A549 (cell line): ENCODE measurements around the gene SYNE3. TPM values are rescaled to one million over a fixed set of nuclear protein-coding genes. Genes with fewer than 3 reads are reported as not detected.

Source experiments
- ATAC-seq, 2 experiments: fragments of 200-7000 bp in 1 of 2; fragments of >200 bp in 1 of 2; cut with Nextera tagmentation in 1 of 2; cut with Tn5 transposase in 1 of 2; 3 replicates each; pipeline versions ENCODE4 v1.8.0 to v1.9.1; 2018 to 2020; ENCODE audit warnings: mild to moderate bottlenecking in 1 of 2, moderate library complexity in 1 of 2
- CTCF ChIA-PET: fragments of 300-600 bp; sonication (Branson Sonifier 250); formaldehyde crosslinking; extraction: SDS; loops from one replicate; lab custom pipeline; 2021; ENCODE audit warnings: antibody characterized with exemption, inconsistent platforms; lab: Yijun Ruan, JAX
- POLR2A ChIA-PET: fragments of 350-600 bp; formaldehyde crosslinking; extraction: SDS; loops from one replicate; lab custom pipeline; 2021; ENCODE audit warnings: antibody characterized with exemption, inconsistent platforms; lab: Yijun Ruan, JAX
- DNase-seq, 2 experiments: peaks; one replicate each; pipeline versions ENCODE4 v3.0.0 to v3.0.0-alpha.2; 2011 to 2016; ENCODE audit warnings: low read depth in 1 of 2, low spot score in 1 of 2
- FAIRE-seq: peaks from 2 replicates; lab custom pipeline; 2011; peaks lifted over from hg19 to GRCh38; lab: Jason Lieb, UNC
- H3K27ac ChIP-seq, 2 experiments: fragments of >200 bp; sonication (Bioruptor Twin); formaldehyde crosslinking; 3 replicates each; pipeline ENCODE4 v1.5.1; 2016 to 2017
- H3K4me1 ChIP-seq: fragments of >200 bp; sonication (Bioruptor Twin); formaldehyde crosslinking; 3 replicates; pipeline ENCODE4 v1.6.1; 2016
- H3K4me2 ChIP-seq: fragments of >200 bp; sonication (Bioruptor Twin); formaldehyde crosslinking; 3 replicates; pipeline ENCODE4 v1.6.1; 2016
- H3K4me3 ChIP-seq: fragments of >200 bp; sonication (Bioruptor Twin); formaldehyde crosslinking; 3 replicates; pipeline ENCODE4 v1.5.1; 2016
- H3K9me3 ChIP-seq: fragments of >200 bp; sonication (Bioruptor Twin); formaldehyde crosslinking; 3 replicates; pipeline ENCODE4 v1.6.1; 2016
- BHLHE40 ChIP-seq: IDR thresholded peaks from 2 replicates; pipeline ENCODE4 v1.6.1; 2012; ENCODE audit warnings: low read depth, low read length, inconsistent platforms
- HOXB13 ChIP-seq: fragments of 250-450 bp; sonication (Bioruptor Pico); IDR thresholded peaks from 2 replicates; pipeline ENCODE4 v1.5.0; 2020; ENCODE audit warnings: low read depth, mild to moderate bottlenecking, moderate library complexity
- JUN ChIP-seq, 2 experiments: fragments of >200 bp; sonication (Bioruptor Twin); formaldehyde crosslinking; IDR thresholded peaks; 2 replicates in 1 of 2; 3 replicates in 1 of 2; pipeline ENCODE4 v1.6.1; 2016 to 2017
- POLR2A ChIP-seq: IDR thresholded peaks from 2 replicates; pipeline ENCODE4 v1.6.1; 2012; ENCODE audit warnings: mild to moderate bottlenecking, low read length
- RCOR1 ChIP-seq: fragments of 150-350 bp; IDR thresholded peaks from 2 replicates; pipeline ENCODE4 v1.6.1; 2014; ENCODE audit warnings: antibody characterized with exemption, low read length, low read depth
- RFX5 ChIP-seq: fragments of 450-650 bp; IDR thresholded peaks from 2 replicates; pipeline ENCODE4 v1.7.1; 2014; ENCODE audit warnings: antibody characterized with exemption, mild to moderate bottlenecking, moderate library complexity
- WGBS: methylation state at CpG from one replicate; pipeline ENCODE4 v1.1.6; 2017; ENCODE audit errors: missing lambda C conversion rate; 5-methylcytosine and 5-hydroxymethylcytosine counted together
- polyA plus RNA-seq, 4 experiments: library from polyadenylated mRNA; depleted of rRNA in 3 of 4; stranded (reverse); fragments of >200 nt; fragmentation: RNase III in 1 of 4; extraction: RNeasy Plus Mini Kit Qiagen cat#74134 plus additional on column Dnase treatment in 1 of 4; gene quantifications; 2 replicates in 3 of 4; 3 replicates in 1 of 4; pipeline ENCODE4 v1.2.3, GENCODE V29; 2011 to 2017
- TF ChIP-seq, protein P1 (sequence below): IDR thresholded peaks from 2 replicates; pipeline ENCODE4 v1.6.1; 2012; ENCODE audit warnings: low read depth, borderline replicate concordance
- TF ChIP-seq, protein P2 (sequence below): IDR thresholded peaks from 2 replicates; pipeline ENCODE4 v1.6.1; 2012
- TF ChIP-seq, protein P3 (sequence below): fragments of 450-650 bp; IDR thresholded peaks from 2 replicates; pipeline ENCODE4 v1.6.1; 2014; ENCODE audit warnings: antibody characterized with exemption
- TF ChIP-seq, protein P4 (sequence below): fragments of >200 bp; sonication (Bioruptor Twin); formaldehyde crosslinking; IDR thresholded peaks from 3 replicates; pipeline ENCODE4 v1.6.1; 2016

The SYNE3 gene
- polyA plus RNA-seq, 2 of the 4 experiments (the other 2 are of a cell fraction), result 0.05 to 0.08 TPM

DNA sequence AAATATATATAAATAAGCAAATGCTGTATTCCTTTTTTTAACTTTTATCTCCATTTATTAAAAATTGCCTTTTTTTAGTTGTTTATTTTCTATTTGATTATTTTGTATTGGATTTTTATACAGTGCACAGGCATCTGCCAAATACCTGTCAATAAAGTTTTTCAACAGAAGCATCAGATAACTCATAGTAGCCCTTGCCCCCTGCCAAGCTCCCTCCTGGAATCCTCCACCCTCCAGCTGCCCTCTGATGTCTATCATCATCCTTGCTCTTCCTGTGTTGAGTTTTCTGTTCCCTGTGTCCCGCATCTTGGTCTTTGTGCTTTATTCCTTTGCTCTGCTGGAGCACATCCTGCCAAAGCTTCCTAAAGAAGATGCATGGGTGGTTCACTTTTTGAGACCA lies 35.0 kb upstream of the SYNE3 start:
- ATAC-seq (no peak), FAIRE-seq (no peak), DNase-seq (no peak)
- POLR2A ChIA-PET, result no interaction called here
- no peaks in the 10 kb centered on the region for H3K9me3 ChIP-seq
- CTCF ChIA-PET, result interaction anchor here (1.0 to 6.7 kb wide), 3 partner anchors 10 to 443 kb away, joined by 3 to 47 read pairs (median 4); no protein-coding TSS in a partner anchor
- no peak overlapping the region for H3K4me2 ChIP-seq
- no peak overlapping the region for H3K4me3 ChIP-seq
- H3K4me1 ChIP-seq, result peaks cover 9% of the 10 kb centered on the region; the same call in 1 of the 3 replicates
- TF ChIP-seq JUN (IDR thresholded peaks at IDR 0.05) (no peak), HOXB13 (CRISPR knock-in tag) (no peak), RFX5 (no peak), BHLHE40 (no peak)
- 100% methylated on average over 1 of the region's 1 CpG for WGBS
- H3K27ac ChIP-seq, result no peak overlapping the region

DNA sequence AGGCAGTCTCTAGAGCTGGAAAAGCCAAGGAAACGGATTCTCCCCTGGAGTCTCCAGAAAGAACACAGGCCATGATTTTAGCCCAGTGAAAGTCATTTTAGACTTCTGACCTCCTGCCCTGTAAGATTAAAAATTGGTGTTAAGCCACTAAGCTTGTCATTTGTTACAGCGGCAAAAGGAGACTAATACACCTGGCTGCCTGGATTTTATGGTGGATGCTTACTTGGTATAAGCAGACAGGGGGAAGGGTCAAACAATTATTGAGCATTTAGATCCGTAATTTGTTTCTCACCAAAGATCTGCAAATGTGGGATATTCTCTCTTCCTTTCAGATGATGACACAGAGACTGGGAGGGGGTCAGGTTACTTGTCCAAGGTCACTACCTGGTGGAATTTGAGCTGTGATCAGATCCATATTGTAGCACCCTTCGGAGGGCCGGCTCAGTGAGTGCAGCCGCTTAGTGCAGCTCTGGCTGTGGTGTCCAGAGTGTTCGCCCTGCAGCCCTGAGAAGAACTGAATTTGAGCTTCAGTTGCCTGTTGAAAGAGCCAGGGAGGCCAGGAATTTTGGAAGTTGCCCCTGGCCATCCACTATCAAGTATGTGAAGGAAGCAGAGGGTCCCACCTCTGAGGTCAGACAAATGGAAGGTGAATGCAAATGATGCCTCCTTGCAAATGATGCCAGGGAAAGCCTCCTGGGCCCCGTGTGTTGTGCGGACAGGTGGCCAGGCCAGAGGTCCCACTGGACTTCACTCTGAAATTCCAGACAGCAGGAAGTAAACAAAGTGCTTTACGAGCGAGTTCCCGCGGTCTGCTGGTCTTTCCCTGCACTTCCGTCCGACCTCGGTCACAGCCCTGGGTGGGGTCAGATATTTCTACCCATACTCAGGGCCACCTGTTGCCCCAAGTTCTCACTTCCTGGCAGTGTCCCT lies 33.5 kb upstream of the SYNE3 start:
- ATAC-seq (no peak), FAIRE-seq (no peak), DNase-seq (no peak)
- H3K9me3 ChIP-seq, result 0 out of 3 replicates have a peak, but pooled peaks cover 2% of the 10 kb centered on the region
- no peak overlapping the region for H3K27ac ChIP-seq
- WGBS, result 85% methylated on average over 16 of the region's 16 CpGs
- POLR2A ChIA-PET, result no interaction called here
- H3K4me3 ChIP-seq, result no peak overlapping the region
- CTCF ChIA-PET, result interaction anchor here (0.8 to 6.7 kb wide), 3 partner anchors 11 to 448 kb away, joined by 3 to 47 read pairs (median 4); no protein-coding TSS in a partner anchor
- H3K4me2 ChIP-seq, result no peak overlapping the region
- peaks cover 16% of the 10 kb centered on the region; the same call in 2 of the 3 replicates for H3K4me1 ChIP-seq
- TF ChIP-seq, protein P1, sequence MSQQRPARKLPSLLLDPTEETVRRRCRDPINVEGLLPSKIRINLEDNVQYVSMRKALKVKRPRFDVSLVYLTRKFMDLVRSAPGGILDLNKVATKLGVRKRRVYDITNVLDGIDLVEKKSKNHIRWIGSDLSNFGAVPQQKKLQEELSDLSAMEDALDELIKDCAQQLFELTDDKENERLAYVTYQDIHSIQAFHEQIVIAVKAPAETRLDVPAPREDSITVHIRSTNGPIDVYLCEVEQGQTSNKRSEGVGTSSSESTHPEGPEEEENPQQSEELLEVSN, result no peak
- TF ChIP-seq, all 56 proteins: peak for 0

- no peak overlapping the region for H3K4me2 ChIP-seq
These were observed 32.0 kb upstream of the SYNE3 start for GRCh38 chr14:95548328-95548929.

More at GRCh38 chr14:95548328-95548929, 32.0 kb upstream of the SYNE3 start:
- ChIA-PET CTCF (interaction anchor here (1.1 to 6.7 kb wide), 4 partner anchors 12 to 553 kb away, joined by 3 to 47 read pairs (median 4); no protein-coding TSS in a partner anchor), POLR2A (no interaction called here)
- WGBS, result 91% methylated on average over 9 of the region's 9 CpGs
- Histone ChIP-seq H3K9me3 (0 out of 3 replicates have a peak, but pooled peaks cover 2% of the 10 kb centered on the region), H3K27ac (no peak overlapping the region), H3K4me3 (no peak overlapping the region), H3K4me1 (peaks cover 16% of the 10 kb centered on the region; the same call in 2 of the 3 replicates)
- TF ChIP-seq, protein P2, sequence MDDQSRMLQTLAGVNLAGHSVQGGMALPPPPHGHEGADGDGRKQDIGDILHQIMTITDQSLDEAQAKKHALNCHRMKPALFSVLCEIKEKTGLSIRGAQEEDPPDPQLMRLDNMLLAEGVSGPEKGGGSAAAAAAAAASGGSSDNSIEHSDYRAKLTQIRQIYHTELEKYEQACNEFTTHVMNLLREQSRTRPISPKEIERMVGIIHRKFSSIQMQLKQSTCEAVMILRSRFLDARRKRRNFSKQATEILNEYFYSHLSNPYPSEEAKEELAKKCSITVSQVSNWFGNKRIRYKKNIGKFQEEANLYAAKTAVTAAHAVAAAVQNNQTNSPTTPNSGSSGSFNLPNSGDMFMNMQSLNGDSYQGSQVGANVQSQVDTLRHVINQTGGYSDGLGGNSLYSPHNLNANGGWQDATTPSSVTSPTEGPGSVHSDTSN, result no peak
- TF ChIP-seq POLR2A (no peak), RCOR1 (no peak)
- TF ChIP-seq, protein P3, sequence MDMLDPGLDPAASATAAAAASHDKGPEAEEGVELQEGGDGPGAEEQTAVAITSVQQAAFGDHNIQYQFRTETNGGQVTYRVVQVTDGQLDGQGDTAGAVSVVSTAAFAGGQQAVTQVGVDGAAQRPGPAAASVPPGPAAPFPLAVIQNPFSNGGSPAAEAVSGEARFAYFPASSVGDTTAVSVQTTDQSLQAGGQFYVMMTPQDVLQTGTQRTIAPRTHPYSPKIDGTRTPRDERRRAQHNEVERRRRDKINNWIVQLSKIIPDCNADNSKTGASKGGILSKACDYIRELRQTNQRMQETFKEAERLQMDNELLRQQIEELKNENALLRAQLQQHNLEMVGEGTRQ, result no peak
- TF ChIP-seq, protein P4, sequence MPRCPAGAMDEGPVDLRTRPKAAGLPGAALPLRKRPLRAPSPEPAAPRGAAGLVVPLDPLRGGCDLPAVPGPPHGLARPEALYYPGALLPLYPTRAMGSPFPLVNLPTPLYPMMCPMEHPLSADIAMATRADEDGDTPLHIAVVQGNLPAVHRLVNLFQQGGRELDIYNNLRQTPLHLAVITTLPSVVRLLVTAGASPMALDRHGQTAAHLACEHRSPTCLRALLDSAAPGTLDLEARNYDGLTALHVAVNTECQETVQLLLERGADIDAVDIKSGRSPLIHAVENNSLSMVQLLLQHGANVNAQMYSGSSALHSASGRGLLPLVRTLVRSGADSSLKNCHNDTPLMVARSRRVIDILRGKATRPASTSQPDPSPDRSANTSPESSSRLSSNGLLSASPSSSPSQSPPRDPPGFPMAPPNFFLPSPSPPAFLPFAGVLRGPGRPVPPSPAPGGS, result no peak
- no peak for ATAC-seq
- no peak for FAIRE-seq
- no peak for DNase-seq
